MV-4-11 (cell line): ENCODE results near the gene BSN.
"Not testable (repeated sequence)": the region's sequence is repeated elsewhere in the genome, so short reads cannot be mapped to it uniquely, and the experiment has no call there.

Experiments used
- DNase-seq: peaks from one replicate; lab custom pipeline; 2025; lab: John Stamatoyannopoulos, UW

BSN gene

DNA sequence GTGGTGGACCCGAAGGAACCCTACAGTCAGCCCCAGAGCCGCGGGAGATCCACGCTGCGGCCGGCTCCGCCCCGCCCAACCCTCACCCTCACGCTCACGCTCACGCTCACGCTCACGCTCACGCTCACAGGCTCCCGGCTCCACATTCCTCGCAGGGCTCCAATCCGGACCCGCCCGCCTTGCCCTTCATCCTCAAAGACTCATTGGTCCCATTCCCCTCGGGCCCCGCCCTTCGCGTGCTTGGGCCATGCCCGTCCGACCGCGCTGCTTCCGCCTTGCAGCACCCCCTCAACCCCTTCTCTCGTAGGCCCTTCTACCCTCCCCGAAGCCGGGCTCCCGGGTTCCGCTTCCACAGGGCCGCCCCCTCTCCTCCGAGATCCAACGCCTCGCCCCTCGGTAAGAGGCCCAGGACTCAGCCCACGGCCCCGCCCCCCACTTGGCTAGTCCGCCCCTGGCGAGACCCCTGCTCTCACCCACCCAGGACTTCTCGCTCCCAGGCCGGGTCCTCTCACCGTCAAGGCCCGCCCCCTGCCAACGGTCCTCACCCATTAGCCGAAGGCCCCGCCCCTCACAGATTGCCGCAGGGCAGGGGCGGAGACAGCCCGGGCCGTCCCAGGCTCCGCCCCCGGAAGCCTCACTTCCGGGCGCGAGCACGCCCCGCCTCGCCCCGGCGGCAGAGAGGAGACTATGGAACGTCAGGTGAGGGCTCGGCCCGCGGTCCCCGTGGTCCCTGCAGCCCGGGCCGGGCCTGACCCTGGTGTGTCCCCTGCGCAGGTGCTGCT lies 119.6 kb downstream of the BSN start, which contains the start of gene APEH:
Gene APEH (plus strand): TSS at position 637 of the 782 bp plus-strand sequence. CDS start 51 bp downstream, at position 688.
- no peak for DNase-seq

- no peak for DNase-seq
Observed at GRCh38 chr3:49674497-49674983, 120.3 kb downstream of the BSN start.

- no peak for DNase-seq
Observed at GRCh38 chr3:49675912-49676311, 121.6 kb downstream of the BSN start.

DNA sequence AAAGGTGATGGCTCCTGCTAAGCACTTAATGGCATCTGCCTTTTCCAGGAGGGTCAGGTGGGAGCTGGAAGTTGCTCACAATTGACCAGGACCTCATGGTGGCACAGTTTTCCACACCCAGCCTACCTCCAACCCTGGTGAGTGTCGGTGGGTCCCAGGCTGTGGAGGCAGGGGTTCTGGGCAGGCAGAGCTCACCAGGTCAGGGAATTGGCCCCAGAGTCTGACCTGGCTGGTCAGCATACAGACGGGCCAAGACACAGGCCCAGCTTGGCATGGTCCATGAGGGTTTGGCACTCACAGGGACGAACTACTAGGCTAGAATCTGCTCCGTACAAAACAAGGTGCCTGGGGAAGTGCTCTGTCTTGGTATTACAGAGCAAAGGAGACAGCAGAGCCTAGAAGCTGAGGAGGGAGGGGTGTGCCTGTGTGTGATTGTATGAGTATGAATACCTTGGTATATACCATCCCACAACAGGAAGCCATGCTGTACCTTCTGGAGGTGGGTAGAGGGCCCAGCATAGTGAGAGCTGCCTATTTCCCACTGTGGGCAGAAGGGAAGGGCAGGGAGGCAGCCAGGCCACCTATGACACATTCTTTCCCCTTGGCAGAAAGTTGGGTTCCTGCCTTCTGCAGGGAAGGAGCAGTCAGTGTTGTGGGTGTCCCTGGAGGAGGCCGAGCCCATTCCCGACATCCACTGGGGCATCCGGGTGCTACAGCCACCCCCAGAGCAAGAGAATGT lies 126.4 kb downstream of the BSN start:
- DNase-seq = no peak

DNA sequence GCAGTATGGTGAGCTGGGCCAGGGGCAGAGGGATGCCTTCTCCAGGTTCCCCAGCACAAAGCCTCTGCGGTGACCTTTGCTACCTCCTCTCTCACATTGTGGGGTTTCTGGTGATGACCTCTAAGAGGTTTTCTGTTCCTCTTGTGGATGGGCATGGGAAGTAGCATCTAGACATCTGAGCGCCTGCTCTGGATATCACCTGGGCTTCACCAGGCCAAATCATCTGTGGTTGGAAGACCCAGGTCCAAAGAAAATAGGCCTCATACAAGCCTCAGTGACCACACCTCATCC lies 126.9 kb downstream of the BSN start:
- no peak for DNase-seq

GRCh38 chr3:49681543-49681942 lies 127.3 kb downstream of the BSN start:
- DNase-seq = no peak

DNA sequence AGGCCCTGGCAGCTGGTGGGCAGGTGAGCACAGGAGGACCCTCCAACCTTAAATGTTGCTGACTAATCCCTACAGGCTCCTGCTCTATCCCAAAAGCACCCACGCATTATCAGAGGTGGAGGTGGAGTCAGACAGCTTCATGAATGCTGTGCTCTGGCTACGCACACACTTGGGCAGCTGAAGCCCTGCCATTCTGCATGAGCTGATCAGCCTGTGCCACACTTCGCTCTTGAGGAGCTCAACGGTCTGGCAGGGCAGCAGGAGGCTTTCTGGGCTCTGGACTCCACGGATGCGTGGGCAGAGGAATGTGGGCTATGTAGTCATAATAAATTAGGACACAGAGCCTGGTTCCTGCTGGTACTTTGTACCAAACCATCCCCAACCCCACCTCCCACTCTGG lies 128.9 kb downstream of the BSN start:
- DNase-seq = no peak

DNA sequence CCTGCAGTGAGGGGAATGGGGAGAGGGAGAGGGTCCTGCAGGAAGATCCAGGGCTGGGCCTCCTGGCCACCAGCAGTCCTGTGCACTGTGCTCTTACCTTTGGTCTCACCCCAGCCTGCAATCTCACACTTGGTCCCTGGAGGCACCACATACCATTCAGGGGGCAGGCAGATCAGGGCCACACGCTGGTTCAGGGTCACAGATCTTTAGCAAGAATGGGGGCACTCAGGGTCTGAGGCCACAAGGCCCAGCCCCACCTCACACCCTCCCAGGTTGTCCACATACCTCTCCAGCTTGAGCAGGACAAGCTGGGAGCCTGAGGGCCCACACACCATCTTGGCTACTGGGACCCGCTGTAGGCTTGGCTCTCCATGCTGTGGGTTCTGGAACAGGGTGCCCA lies 130.2 kb downstream of the BSN start:
- DNase-seq = not testable (repeated sequence)

- DNase-seq = not testable (repeated sequence)
Observed at GRCh38 chr3:49685103-49685502, 130.8 kb downstream of the BSN start.

- DNase-seq = not testable (repeated sequence)
Observed at GRCh38 chr3:49685846-49686245, 131.6 kb downstream of the BSN start.

- not testable (repeated sequence) for DNase-seq
Observed at GRCh38 chr3:49686346-49686745, 132.1 kb downstream of the BSN start.

- DNase-seq = not testable (repeated sequence)
Observed at GRCh38 chr3:49686769-49687423, 132.6 kb downstream of the BSN start.

DNA sequence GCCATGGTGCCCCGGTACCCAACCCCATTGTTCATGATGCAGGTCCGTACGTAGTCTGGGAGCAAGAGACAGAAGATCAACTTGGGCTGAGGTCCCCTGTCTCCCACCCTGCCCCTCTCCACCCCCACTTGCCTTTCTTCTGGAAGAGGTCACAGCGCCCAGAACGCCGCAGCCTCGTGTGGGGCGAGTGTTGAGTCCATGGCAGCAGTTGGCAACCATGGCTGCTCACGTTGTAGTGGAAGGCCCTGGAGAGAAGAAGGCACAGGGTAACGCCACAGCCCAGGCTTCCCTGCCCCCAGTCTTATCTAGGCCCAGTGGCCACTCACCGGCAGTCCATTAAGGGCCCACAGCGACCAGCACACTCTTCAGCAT lies 133.1 kb downstream of the BSN start:
- DNase-seq = not testable (repeated sequence)

- DNase-seq = not testable (repeated sequence)
Observed at GRCh38 chr3:49688338-49689045, 134.2 kb downstream of the BSN start.

DNA sequence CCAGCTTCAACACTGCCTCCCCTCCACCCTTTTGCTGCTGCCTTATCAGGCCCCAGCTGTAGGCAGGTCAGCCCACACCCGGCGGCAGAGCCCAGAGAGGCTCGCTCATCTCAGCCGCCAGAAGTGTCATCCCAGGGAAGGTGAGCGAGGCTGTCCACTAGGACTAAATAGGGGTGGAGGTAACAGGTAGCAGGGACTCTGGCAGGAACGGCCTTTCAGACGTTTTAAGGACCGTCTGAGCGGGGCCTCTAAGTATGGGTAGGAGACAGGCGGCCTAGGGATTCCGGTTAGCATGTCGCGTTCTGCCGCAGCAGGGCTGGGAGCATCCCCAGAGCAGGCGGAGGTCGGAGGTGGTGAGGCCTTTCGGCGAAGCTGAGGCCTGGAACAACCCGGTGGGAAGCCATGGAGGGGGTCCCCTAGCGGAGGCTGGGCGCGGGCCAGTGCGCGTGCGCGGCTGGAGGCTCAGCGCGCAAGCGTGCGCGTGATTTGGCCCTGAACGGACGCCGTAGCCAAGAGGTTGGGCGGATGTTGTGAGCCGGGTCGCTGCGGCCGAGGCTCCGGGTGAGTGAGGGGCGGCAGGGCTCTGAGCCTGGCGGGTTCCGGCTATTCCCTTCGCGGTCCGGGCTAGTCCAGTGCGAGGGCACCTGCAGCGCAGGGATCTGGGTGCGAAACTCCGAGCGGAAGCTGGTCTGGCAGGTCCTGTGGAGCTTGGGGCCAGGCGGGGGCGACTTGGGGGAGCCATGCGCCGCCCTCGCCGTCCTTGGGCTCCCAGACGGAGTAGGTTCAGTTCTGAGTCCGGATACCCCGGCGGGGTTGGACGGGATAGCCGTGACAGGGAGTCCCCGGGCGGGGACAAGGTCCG lies 135.0 kb downstream of the BSN start, which contains the start of the genes MST1 and RNF123:
Gene MST1 (minus strand): TSS at position 429 of the 862 bp plus-strand sequence. CDS start 783 bp downstream, outside the sequence.
Gene RNF123 (plus strand): TSS at position 512 of the 862 bp plus-strand sequence. CDS start 1,609 bp downstream, outside the sequence.
- no peak for DNase-seq

DNA sequence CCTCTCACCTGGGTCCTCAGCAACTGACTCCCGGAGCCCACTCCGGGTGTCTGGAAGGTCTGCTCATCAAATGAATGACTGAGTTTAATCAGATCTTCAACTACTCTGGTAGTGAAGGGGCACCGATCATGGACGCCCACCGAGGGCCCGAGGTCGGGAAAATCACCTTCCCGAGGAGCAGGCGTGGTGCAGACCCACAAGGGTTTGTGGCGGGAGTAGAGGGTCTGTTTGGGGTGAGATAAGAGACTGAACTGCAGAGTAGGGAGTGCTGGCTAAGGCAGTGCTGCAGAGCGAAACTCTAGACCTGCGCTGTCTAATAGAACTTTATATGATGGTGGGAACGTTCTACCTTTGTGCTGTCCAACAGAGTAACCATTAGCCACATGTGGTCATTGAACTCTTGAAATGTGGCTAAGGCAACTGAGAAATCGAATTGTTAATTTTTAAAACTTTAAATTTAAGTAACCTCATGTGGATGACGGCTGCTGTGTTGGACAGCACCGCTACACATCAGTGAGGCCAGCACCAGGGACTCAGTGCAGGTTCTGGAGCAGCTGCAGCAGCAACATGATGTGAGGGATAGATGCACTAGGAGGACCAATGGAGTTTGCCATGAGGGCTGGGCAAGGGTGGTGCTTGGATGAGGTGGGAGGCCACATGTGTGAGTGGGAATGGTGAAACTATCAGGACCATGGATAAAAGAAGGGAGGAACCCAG lies 135.8 kb downstream of the BSN start:
- DNase-seq = not testable (repeated sequence)

- not testable (repeated sequence) for DNase-seq
Observed at GRCh38 chr3:49690856-49691255, 136.6 kb downstream of the BSN start.

- DNase-seq = not testable (repeated sequence)
Observed at GRCh38 chr3:49691481-49691880, 137.2 kb downstream of the BSN start.

DNA sequence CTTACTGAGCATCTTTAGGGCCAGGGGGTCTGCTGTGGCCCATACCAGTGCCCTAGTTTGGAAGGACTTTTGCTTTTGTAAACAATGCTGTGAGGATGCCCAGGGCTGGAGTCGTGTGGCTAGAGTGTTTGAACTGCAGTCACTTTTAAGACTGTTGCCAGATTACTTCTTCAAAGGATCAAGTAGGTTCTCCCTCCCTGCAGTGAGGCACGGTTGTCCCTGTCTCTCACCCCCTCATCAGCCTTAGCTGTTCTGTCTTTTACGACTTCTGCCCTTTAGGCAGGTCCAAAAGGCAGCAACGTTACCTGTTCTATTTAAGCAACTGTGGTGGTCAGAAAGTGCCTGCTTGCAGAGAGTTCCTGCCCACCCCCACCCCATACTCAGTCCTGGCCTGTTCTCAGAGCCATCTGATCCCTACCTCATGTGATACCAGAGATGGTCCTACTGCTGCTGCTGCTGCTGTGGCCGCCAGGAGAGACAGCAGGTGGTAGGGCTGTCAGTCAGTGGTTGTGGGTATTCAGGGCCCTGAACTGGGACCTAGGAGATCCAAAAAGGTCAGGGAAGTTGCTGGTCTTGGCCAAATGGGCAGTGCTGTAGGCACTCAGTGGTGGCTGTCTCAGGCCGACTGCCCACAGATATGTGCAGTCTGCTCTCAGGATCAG lies 140.3 kb downstream of the BSN start:
- not testable (repeated sequence) for DNase-seq
